ENCODE data around the gene IPCEF1. TPM values are rescaled to one million over a fixed set of nuclear protein-coding genes. Genes with fewer than 3 reads are reported as not detected.
"Not testable (repeated sequence)": the region's sequence is repeated elsewhere in the genome, so short reads cannot be mapped to it uniquely, and the experiment has no call there.

IPCEF1 gene
- total and polyA plus RNA-seq, 2 donors (not counting 3 experiments of a cell fraction or from before 2014, with no cell fraction given), result 0.01 to 0.51 TPM

DNA sequence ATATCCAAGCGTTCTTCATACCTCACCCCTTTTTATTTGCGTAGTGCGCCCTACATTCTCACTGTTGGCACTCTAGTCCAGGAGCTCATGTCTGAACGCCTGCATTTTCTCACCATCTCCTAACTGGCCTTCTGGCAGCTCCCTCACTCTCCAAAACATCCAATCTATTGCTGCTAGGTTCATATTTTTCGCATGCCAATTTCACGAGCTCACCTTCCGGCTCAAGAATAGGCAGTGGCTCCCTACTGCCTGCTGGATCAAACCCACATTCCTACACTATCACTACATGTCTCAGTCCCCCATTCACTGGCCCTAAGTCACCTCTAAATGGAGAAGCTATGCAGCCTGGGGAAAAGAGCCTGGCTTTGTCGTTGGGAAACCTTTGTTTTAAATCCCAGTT, 115.0 kb downstream of the IPCEF1 start:
- Histone ChIP-seq H3K9me1 (replicated peaks; ENCODE audit: control insufficient read depth, extremely low read depth, insufficient read depth, low read length) (no peaks in the 10 kb centered on the region), H3K36me3 (ENCODE audit: control insufficient read depth in 2 of 2, extremely low read depth in 1 of 2, insufficient read depth in 2 of 2, low read length in 2 of 2) (no peaks in the 10 kb centered on the region), H3K4me2 (ENCODE audit: insufficient read depth, low read length) (no peak overlapping the region), H3K9ac (replicated peaks; ENCODE audit: extremely low read depth, insufficient read depth, low read length) (no peak overlapping the region), H2AFZ (ENCODE audit: low read depth, low read length) (no peak overlapping the region), H3K27ac (ENCODE audit: insufficient read depth, low read depth, low read length) (no peak overlapping the region), H3K4me3 (replicated peaks in 1 of 3; ENCODE audit: insufficient read depth in 1 of 3, low read depth in 1 of 3, low read length in 3 of 3) (no peak overlapping the region), H3K9me3 (replicated peaks; ENCODE audit: control insufficient read depth, insufficient read depth, low read length) (no peaks in the 10 kb centered on the region), H3K79me2 (ENCODE audit: control insufficient read depth, insufficient read depth, low read length) (no peaks in the 10 kb centered on the region), H3K4me1 (ENCODE audit: control insufficient read depth, extremely low read depth, insufficient read depth, low read length) (no peaks in the 10 kb centered on the region), H3K27me3 (ENCODE audit: control insufficient read depth in 2 of 2, insufficient read depth in 2 of 2, low read length in 2 of 2) (peaks cover 0 to 3% of the 10 kb centered on the region in 2 experiments), H4K20me1 (replicated peaks; ENCODE audit: control insufficient read depth, extremely low read depth, insufficient read depth, low read length) (no peaks in the 10 kb centered on the region)
- POLR2A ChIA-PET, result no interaction called here
- BruUV-seq (replicated peaks), result no TSS peak
- DNase-seq (ENCODE audit: low read depth, low spot score), result no peak
- TF ChIP-seq POLR2AphosphoS5 (IDR thresholded peaks at IDR 0.05; ENCODE audit: insufficient read depth, low read depth, low read length), result no peak
- no peak for TF ChIP-seq GATA2 (IDR thresholded peaks at IDR 0.05; ENCODE audit: insufficient read depth, insufficient read length, low read depth, low read length)
- TF ChIP-seq, protein P1, sequence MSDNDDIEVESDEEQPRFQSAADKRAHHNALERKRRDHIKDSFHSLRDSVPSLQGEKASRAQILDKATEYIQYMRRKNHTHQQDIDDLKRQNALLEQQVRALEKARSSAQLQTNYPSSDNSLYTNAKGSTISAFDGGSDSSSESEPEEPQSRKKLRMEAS (IDR thresholded peaks at IDR 0.05; ENCODE audit: insufficient read depth, insufficient read length), result no peak
- no peak for TF ChIP-seq MYC (IDR thresholded peaks at IDR 0.05; ENCODE audit: low read depth, low read length)
- TF ChIP-seq POLR2A (IDR thresholded peaks at IDR 0.05; ENCODE audit: low read depth, low read length), result no peak
- no peak for TF ChIP-seq EZH2 (IDR thresholded peaks at IDR 0.05; ENCODE audit: borderline replicate concordance, low read depth, low read length, severe bottlenecking)
- TF ChIP-seq, protein P2, sequence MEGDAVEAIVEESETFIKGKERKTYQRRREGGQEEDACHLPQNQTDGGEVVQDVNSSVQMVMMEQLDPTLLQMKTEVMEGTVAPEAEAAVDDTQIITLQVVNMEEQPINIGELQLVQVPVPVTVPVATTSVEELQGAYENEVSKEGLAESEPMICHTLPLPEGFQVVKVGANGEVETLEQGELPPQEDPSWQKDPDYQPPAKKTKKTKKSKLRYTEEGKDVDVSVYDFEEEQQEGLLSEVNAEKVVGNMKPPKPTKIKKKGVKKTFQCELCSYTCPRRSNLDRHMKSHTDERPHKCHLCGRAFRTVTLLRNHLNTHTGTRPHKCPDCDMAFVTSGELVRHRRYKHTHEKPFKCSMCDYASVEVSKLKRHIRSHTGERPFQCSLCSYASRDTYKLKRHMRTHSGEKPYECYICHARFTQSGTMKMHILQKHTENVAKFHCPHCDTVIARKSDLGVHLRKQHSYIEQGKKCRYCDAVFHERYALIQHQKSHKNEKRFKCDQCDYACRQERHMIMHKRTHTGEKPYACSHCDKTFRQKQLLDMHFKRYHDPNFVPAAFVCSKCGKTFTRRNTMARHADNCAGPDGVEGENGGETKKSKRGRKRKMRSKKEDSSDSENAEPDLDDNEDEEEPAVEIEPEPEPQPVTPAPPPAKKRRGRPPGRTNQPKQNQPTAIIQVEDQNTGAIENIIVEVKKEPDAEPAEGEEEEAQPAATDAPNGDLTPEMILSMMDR (IDR thresholded peaks at IDR 0.05; ENCODE audit: extremely low read depth in 1 of 2, insufficient read depth in 1 of 2, low read depth in 1 of 2, low read length in 2 of 2), result no peak
- no peak for TF ChIP-seq FOS (IDR thresholded peaks at IDR 0.05; ENCODE audit: borderline replicate concordance, insufficient read depth, low read length)
- no peak for TF ChIP-seq JUN (IDR thresholded peaks at IDR 0.05; ENCODE audit: borderline replicate concordance, insufficient read depth, insufficient read length, low read depth)
- no peak for FAIRE-seq
- dilution Hi-C loops (cut with MboI; ENCODE audit: extremely low pct_ligation_motif_present, low sequenced_read_pairs), result no loop called here
- intact Hi-C loops (cut with micrococcal nuclease), result no loop called here
- CTCF ChIA-PET, result interaction anchor here (1.4 kb wide), 1 partner anchor 36 kb away, joined by 6 read pairs; no protein-coding TSS in a partner anchor

DNA sequence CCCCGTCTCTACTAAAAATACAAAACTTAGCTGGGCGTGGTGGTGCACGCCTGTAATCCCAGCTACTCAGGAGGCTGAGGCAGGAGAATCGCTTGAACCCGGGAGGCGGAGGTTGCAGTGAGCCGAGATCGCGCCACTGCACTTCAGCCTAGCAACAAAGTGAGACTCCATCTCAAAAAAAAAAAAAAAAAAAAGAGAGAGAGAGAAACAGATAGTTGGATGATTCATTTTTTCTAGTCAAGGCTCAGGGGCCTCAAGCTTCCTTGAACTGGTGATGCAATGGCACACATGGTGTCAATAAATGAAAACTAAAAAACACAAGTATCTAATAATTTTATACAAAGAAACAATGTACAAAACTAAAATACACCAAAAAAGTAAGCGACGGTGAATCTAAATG, 115.5 kb downstream of the IPCEF1 start:
- CTCF ChIA-PET, result interaction anchor here (1.4 kb wide), 1 partner anchor 36 kb away, joined by 6 read pairs; no protein-coding TSS in a partner anchor

More for the DNA sequence above, 115.5 kb downstream of the IPCEF1 start:
- dilution Hi-C loops (cut with MboI; ENCODE audit: extremely low pct_ligation_motif_present, low sequenced_read_pairs); H3K9me1 ChIP-seq (replicated peaks; ENCODE audit: control insufficient read depth, extremely low read depth, insufficient read depth, low read length); BruUV-seq (replicated peaks); H3K36me3 ChIP-seq (ENCODE audit: control insufficient read depth in 2 of 2, extremely low read depth in 1 of 2, insufficient read depth in 2 of 2, low read length in 2 of 2); POLR2A ChIA-PET; H4K20me1 ChIP-seq (replicated peaks; ENCODE audit: control insufficient read depth, extremely low read depth, insufficient read depth, low read length); DNase-seq (ENCODE audit: low read depth, low spot score); H3K9me3 ChIP-seq (replicated peaks; ENCODE audit: control insufficient read depth, insufficient read depth, low read length); FAIRE-seq; H3K79me2 ChIP-seq (ENCODE audit: control insufficient read depth, insufficient read depth, low read length); H3K4me1 ChIP-seq (ENCODE audit: control insufficient read depth, extremely low read depth, insufficient read depth, low read length); H2AFZ ChIP-seq (ENCODE audit: low read depth, low read length); H3K9ac ChIP-seq (replicated peaks; ENCODE audit: extremely low read depth, insufficient read depth, low read length); intact Hi-C loops (cut with micrococcal nuclease); H3K4me3 ChIP-seq (replicated peaks in 1 of 3; ENCODE audit: insufficient read depth in 1 of 3, low read depth in 1 of 3, low read length in 3 of 3); H3K4me2 ChIP-seq (ENCODE audit: insufficient read depth, low read length); H3K27ac ChIP-seq (ENCODE audit: insufficient read depth, low read depth, low read length); H3K27me3 ChIP-seq (ENCODE audit: control insufficient read depth in 2 of 2, insufficient read depth in 2 of 2, low read length in 2 of 2): not testable (repeated sequence)
